H9 (cell line): ENCODE results near the gene AP4M1. TPM values are rescaled to one million over a fixed set of nuclear protein-coding genes. Genes with fewer than 3 reads are reported as not detected.

Experiments
- DNase-seq: peaks from one replicate; pipeline ENCODE4 v3.0.0-alpha.2; 2017
- H2AFZ ChIP-seq: one replicate; pipeline ENCODE4 v1.6.1; 2013; ENCODE audit warnings: mild to moderate bottlenecking, low read length, control low read depth, moderate library complexity
- H2AK5ac ChIP-seq: 2 replicates; pipeline ENCODE4 v1.6.1; 2013; ENCODE audit warnings: low read length, control low read depth, mixed read lengths; ENCODE audit not compliant: insufficient read length
- H2BK120ac ChIP-seq: one replicate; pipeline ENCODE4 v1.6.1; 2013; ENCODE audit warnings: low read depth, mild to moderate bottlenecking, low read length, control low read depth, inconsistent platforms; ENCODE audit not compliant: poor library complexity, severe bottlenecking
- H2BK12ac ChIP-seq: 2 replicates; pipeline ENCODE4 v1.6.1; 2013; ENCODE audit warnings: low read length, control low read depth, mixed read lengths, low read depth; ENCODE audit not compliant: insufficient read length
- H2BK15ac ChIP-seq: 2 replicates; pipeline ENCODE4 v1.6.1; 2013; ENCODE audit warnings: low read depth, low read length, control low read depth
- H2BK20ac ChIP-seq: one replicate; pipeline ENCODE4 v1.6.1; 2013; ENCODE audit warnings: low read depth, mild to moderate bottlenecking, low read length, control low read depth, inconsistent platforms; ENCODE audit not compliant: poor library complexity, severe bottlenecking
- H2BK5ac ChIP-seq: 2 replicates; pipeline ENCODE4 v1.6.1; 2013; ENCODE audit warnings: low read length, control low read depth, mixed read lengths; ENCODE audit not compliant: insufficient read length
- H3K14ac ChIP-seq: 2 replicates; pipeline ENCODE4 v1.6.1; 2013; ENCODE audit warnings: low read length, control low read depth; ENCODE audit not compliant: insufficient read depth
- H3K18ac ChIP-seq: 2 replicates; pipeline ENCODE4 v1.6.1; 2013; ENCODE audit warnings: low read depth, mild to moderate bottlenecking, mixed read lengths, low read length, control low read depth; ENCODE audit not compliant: insufficient read length
- H3K23ac ChIP-seq: 2 replicates; pipeline ENCODE4 v1.6.1; 2013; ENCODE audit warnings: low read length, control low read depth, mixed read lengths, low read depth; ENCODE audit not compliant: insufficient read length
- H3K23me2 ChIP-seq: 2 replicates; pipeline ENCODE4 v1.6.1; 2013; ENCODE audit warnings: low read depth, mild to moderate bottlenecking, mixed read lengths, low read length, control low read depth; ENCODE audit not compliant: insufficient read length, poor library complexity, severe bottlenecking
- H3K27ac ChIP-seq: 2 replicates; pipeline ENCODE4 v1.5.1; 2013; ENCODE audit warnings: low read length, control low read depth, mixed read lengths, low read depth; ENCODE audit not compliant: insufficient read length
- H3K27me3 ChIP-seq: 2 replicates; pipeline ENCODE4 v1.6.1; 2013; ENCODE audit warnings: low read length, control low read depth, inconsistent platforms; ENCODE audit not compliant: insufficient read depth
- H3K4ac ChIP-seq: 2 replicates; pipeline ENCODE4 v1.6.1; 2013; ENCODE audit warnings: low read depth, mild to moderate bottlenecking, control low read depth, inconsistent platforms, low read length, moderate library complexity
- H3K4me1 ChIP-seq: 2 replicates; pipeline ENCODE4 v1.6.1; 2013; ENCODE audit warnings: low read length, control low read depth, inconsistent platforms; ENCODE audit not compliant: insufficient read depth
- H3K4me2 ChIP-seq: 2 replicates; pipeline ENCODE4 v1.6.1; 2013; ENCODE audit warnings: low read length, control low read depth, mixed read lengths; ENCODE audit not compliant: insufficient read length, insufficient read depth
- H3K56ac ChIP-seq: 2 replicates; pipeline ENCODE4 v1.6.1; 2013; ENCODE audit warnings: low read depth, mild to moderate bottlenecking, mixed read lengths, low read length, control low read depth; ENCODE audit not compliant: insufficient read length
- H3K79me1 ChIP-seq: 2 replicates; pipeline ENCODE4 v1.6.1; 2013; ENCODE audit warnings: low read depth, mild to moderate bottlenecking, moderate library complexity, low read length, control low read depth, inconsistent platforms; ENCODE audit not compliant: insufficient read depth, poor library complexity, severe bottlenecking
- H3K79me2 ChIP-seq: 2 replicates; pipeline ENCODE4 v1.6.1; 2013; ENCODE audit warnings: low read length, control low read depth, inconsistent platforms; ENCODE audit not compliant: insufficient read depth
- H3K9ac ChIP-seq: 2 replicates; pipeline ENCODE4 v1.6.1; 2013; ENCODE audit warnings: low read length, control low read depth, mixed read lengths; ENCODE audit not compliant: insufficient read length; ENCODE audit errors: extremely low read depth
- H3K9me3 ChIP-seq: one replicate; pipeline ENCODE4 v1.6.1; 2013; ENCODE audit warnings: low read depth, low read length, inconsistent platforms; ENCODE audit not compliant: control insufficient read depth
- H3T11ph ChIP-seq: one replicate; pipeline ENCODE4 v1.6.1; 2013; ENCODE audit warnings: mild to moderate bottlenecking, low read length, control low read depth, inconsistent platforms
- H4K20me1 ChIP-seq: one replicate; pipeline ENCODE4 v1.6.1; 2013; ENCODE audit not compliant: control insufficient read depth, insufficient read length, insufficient read depth
- H4K5ac ChIP-seq: 2 replicates; pipeline ENCODE4 v1.6.1; 2013; ENCODE audit warnings: low read depth, mild to moderate bottlenecking, mixed read lengths, low read length, control low read depth; ENCODE audit not compliant: insufficient read length
- H4K8ac ChIP-seq: replicated peaks from 2 replicates; pipeline ENCODE4 v1.6.1; 2013; ENCODE audit warnings: low read length, control low read depth, mixed read lengths, low read depth; ENCODE audit not compliant: insufficient read length
- H4K91ac ChIP-seq: 2 replicates; pipeline ENCODE4 v1.6.1; 2013; ENCODE audit warnings: low read depth, mild to moderate bottlenecking, moderate library complexity, mixed read lengths, low read length, control low read depth; ENCODE audit not compliant: insufficient read length
- H3K27ac Mint-ChIP-seq, 3 experiments: 2 replicates in 2 of 3; 3 replicates in 1 of 3; pipeline ENCODE4 v1.8.0; 2020 to 2021; ENCODE audit warnings: mixed read lengths in 3 of 3, mild to moderate bottlenecking in 1 of 3, moderate library complexity in 1 of 3
- H3K27me3 Mint-ChIP-seq: 2 replicates; pipeline ENCODE4 v1.8.0; 2021; ENCODE audit warnings: low read depth, mild to moderate bottlenecking, moderate library complexity, mixed read lengths
- H3K36me3 Mint-ChIP-seq, 3 experiments: 2 replicates in 2 of 3; 3 replicates in 1 of 3; pipeline ENCODE4 v1.8.0; 2020 to 2021; ENCODE audit warnings: low read depth in 3 of 3, mixed read lengths in 3 of 3; ENCODE audit not compliant: insufficient read depth in 1 of 3
- H3K4me1 Mint-ChIP-seq, 2 experiments: 2 replicates each; pipeline ENCODE4 v1.8.0; 2020; ENCODE audit warnings: mixed read lengths in 2 of 2
- H3K4me3 Mint-ChIP-seq, 2 experiments: 2 replicates in 1 of 2; 3 replicates in 1 of 2; pipeline ENCODE4 v1.8.0; 2020 to 2021; ENCODE audit warnings: mild to moderate bottlenecking in 2 of 2, mixed read lengths in 2 of 2, moderate library complexity in 1 of 2
- H3K9me3 Mint-ChIP-seq, 2 experiments: 2 replicates in 1 of 2; 3 replicates in 1 of 2; pipeline ENCODE4 v1.8.0; 2020; ENCODE audit warnings: mild to moderate bottlenecking in 2 of 2, mixed read lengths in 2 of 2, moderate library complexity in 1 of 2
- CTCF ChIP-seq: fragments of 200-600 bp; sonication (generic); conservative IDR thresholded peaks from 3 replicates; pipeline ENCODE4 v1.8.0; 2021; ENCODE audit warnings: antibody characterized with exemption, mild to moderate bottlenecking
- WGBS: extraction: QIAGEN DNeasy Blood & Tissue Kit; methylation state at CpG from one replicate; pipeline ENCODE4 v1.1.7; 2013; ENCODE audit warnings: missing lambda C conversion rate, low lambda C conversion rate, mixed read lengths; ENCODE audit not compliant: insufficient read length; ENCODE audit errors: extremely low coverage; 5-methylcytosine and 5-hydroxymethylcytosine counted together
- total RNA-seq: library from RNA; stranded (reverse); gene quantifications from 2 replicates; pipeline ENCODE4 v1.2.1, GENCODE V29; 2021

Gene AP4M1
- total RNA-seq, 1 experiment from 2014 or later = 18.8 TPM

- H3K23me2 ChIP-seq = peaks cover 5% of the 10 kb centered on the region
- H3T11ph ChIP-seq = no peak overlapping the region
- no peak overlapping the region for H2BK20ac ChIP-seq
- no peaks in the 10 kb centered on the region for H3K9me3 ChIP-seq
- no peaks in the 10 kb centered on the region for H3K27me3 Mint-ChIP-seq
- H3K79me1 ChIP-seq = no peaks in the 10 kb centered on the region
- no peak overlapping the region for H4K8ac ChIP-seq
- H3K27ac Mint-ChIP-seq = peak overlapping the region; percentile 99; a peak in 6 of 7 replicates
- no peaks in the 10 kb centered on the region for H3K9me3 Mint-ChIP-seq
- no peak overlapping the region for H2BK5ac ChIP-seq
- peak overlapping the region; percentile 96 to 98 for H3K4me3 Mint-ChIP-seq
- no peak overlapping the region for H2BK120ac ChIP-seq
- no peaks in the 10 kb centered on the region for H4K20me1 ChIP-seq
- H2BK12ac ChIP-seq = no peak overlapping the region
- peak; percentile 76 for DNase-seq
- H3K27me3 ChIP-seq = no peaks in the 10 kb centered on the region
- H3K23ac ChIP-seq = no peak overlapping the region
- H3K27ac ChIP-seq = no peak overlapping the region
- no peak overlapping the region for H2AK5ac ChIP-seq
- H3K56ac ChIP-seq = no peak overlapping the region
- H3K4me2 ChIP-seq = peak overlapping the region; percentile 65
- peaks cover 12 to 13% of the 10 kb centered on the region in 2 experiments for H3K4me1 Mint-ChIP-seq
- no peak overlapping the region for H3K14ac ChIP-seq
- no peaks in the 10 kb centered on the region for H3K79me2 ChIP-seq
- no peaks in the 10 kb centered on the region for H3K4me1 ChIP-seq
- H3K18ac ChIP-seq = no peak overlapping the region
- no peak overlapping the region for H3K9ac ChIP-seq
- peaks cover 6 to 23% (median 17%) of the 10 kb centered on the region in 3 experiments; a peak in 5 of 7 replicates for H3K36me3 Mint-ChIP-seq
- no CpG with 5 or more reads among the region's 19 CpGs for WGBS
- H2BK15ac ChIP-seq = no peak overlapping the region
- no peak for TF ChIP-seq CTCF
- H2AFZ ChIP-seq = no peak overlapping the region
- H3K4ac ChIP-seq = no peak overlapping the region
- H4K5ac ChIP-seq = no peak overlapping the region
- H4K91ac ChIP-seq = no peak overlapping the region
Measured at GRCh38 chr7:100119970-100120732, 18.7 kb downstream of the AP4M1 start.
